HepG2 (cell line): Measurements from ENCODE around the gene METRN. TPM values are rescaled to one million over a fixed set of nuclear protein-coding genes. Genes with fewer than 3 reads are reported as not detected.

Experiments used
- ARNT2 ChIP-seq: sonication (generic); formaldehyde crosslinking; IDR thresholded peaks from 2 replicates; pipeline ENCODE4 v1.8.0; 2022; ENCODE audit warnings: mild to moderate bottlenecking, low read depth, missing genetic modification reagents, moderate library complexity
- ATF3 ChIP-seq: sonication (generic); formaldehyde crosslinking; IDR thresholded peaks from 2 replicates; pipeline ENCODE4 v1.4.0; 2020; ENCODE audit warnings: missing genetic modification reagents
- BRF2 ChIP-seq: sonication (generic); formaldehyde crosslinking; IDR thresholded peaks from 2 replicates; pipeline ENCODE4 v1.8.1; 2022; ENCODE audit warnings: mild to moderate bottlenecking, missing genetic modification reagents
- CSRNP2 ChIP-seq: sonication (generic); formaldehyde crosslinking; conservative IDR thresholded peaks from 2 replicates; pipeline ENCODE4 v1.8.0; 2022; ENCODE audit warnings: low read depth, missing genetic modification reagents
- GPN1 ChIP-seq: sonication (generic); formaldehyde crosslinking; IDR thresholded peaks from 2 replicates; pipeline ENCODE4 v1.5.1; 2020; ENCODE audit warnings: missing genetic modification reagents, borderline replicate concordance
- HIVEP1 ChIP-seq: sonication (generic); formaldehyde crosslinking; IDR thresholded peaks from 2 replicates; pipeline ENCODE4 v1.4.0; 2020; ENCODE audit warnings: mild to moderate bottlenecking, missing genetic modification reagents
- KDM3A ChIP-seq: IDR thresholded peaks from 2 replicates; pipeline ENCODE4 v1.6.1; 2018; ENCODE audit warnings: low read depth, missing compliant biosample characterization
- MTF2 ChIP-seq: sonication (generic); formaldehyde crosslinking; IDR thresholded peaks from 2 replicates; pipeline ENCODE4 v1.5.0; 2020; ENCODE audit warnings: missing genetic modification reagents, borderline replicate concordance
- REPIN1 ChIP-seq: sonication (generic); formaldehyde crosslinking; IDR thresholded peaks from 2 replicates; pipeline ENCODE4 v1.8.0; 2022; ENCODE audit warnings: missing genetic modification reagents, low read depth, mild to moderate bottlenecking, borderline replicate concordance
- SALL2 ChIP-seq: sonication (generic); formaldehyde crosslinking; IDR thresholded peaks from 2 replicates; pipeline ENCODE4 v1.8.1; 2023; ENCODE audit warnings: mild to moderate bottlenecking, missing genetic modification reagents, inconsistent platforms
- SIX4 ChIP-seq: sonication (generic); formaldehyde crosslinking; IDR thresholded peaks from 2 replicates; pipeline ENCODE4 v1.4.0; 2020; ENCODE audit warnings: missing genetic modification reagents
- TGIF2 ChIP-seq: IDR thresholded peaks from 2 replicates; pipeline ENCODE4 v1.6.1; 2016; ENCODE audit warnings: control low read depth, missing compliant biosample characterization
- ZBTB10 ChIP-seq: sonication (generic); formaldehyde crosslinking; IDR thresholded peaks from 2 replicates; pipeline ENCODE4 v1.4.0; 2020; ENCODE audit warnings: missing genetic modification reagents, borderline replicate concordance
- ZHX1 ChIP-seq: sonication (generic); formaldehyde crosslinking; IDR thresholded peaks from 2 replicates; pipeline ENCODE4 v1.8.1; 2022; ENCODE audit warnings: low read depth, mild to moderate bottlenecking, missing genetic modification reagents
- ZNF484 ChIP-seq: sonication (generic); formaldehyde crosslinking; IDR thresholded peaks from 2 replicates; pipeline ENCODE4 v1.5.1; 2020; ENCODE audit warnings: mild to moderate bottlenecking, low read depth, missing genetic modification reagents, borderline replicate concordance
- ZNF546 ChIP-seq: sonication (generic); formaldehyde crosslinking; conservative IDR thresholded peaks from 2 replicates; pipeline ENCODE4 v1.8.1; 2023; ENCODE audit warnings: mild to moderate bottlenecking, missing genetic modification reagents
- ZNF768 ChIP-seq: sonication (generic); formaldehyde crosslinking; IDR thresholded peaks from 2 replicates; pipeline ENCODE4 v1.4.0; 2020; ENCODE audit warnings: missing genetic modification reagents
- polyA plus RNA-seq, 8 experiments: library from polyadenylated mRNA; depleted of rRNA in 3 of 8; stranded (reverse) in 7 of 8; unstranded in 1 of 8; fragments of >200 nt; fragmentation: Illumina TruSeq in 4 of 8; extraction: Trizol in 4 of 8; gene quantifications; 2 replicates each; pipeline versions ENCODE4 v1.2.1 to v1.2.3, GENCODE V29; 2011 to 2016; ENCODE audit warnings: low read depth in 4 of 8, missing spikeins in 1 of 8, mixed read lengths in 1 of 8; ENCODE audit not compliant: insufficient read depth in 1 of 8
- total RNA-seq, 5 experiments: library from RNA; depleted of rRNA; stranded (reverse); fragments of >200 nt; fragmentation: Illumina TruSeq; extraction: Trizol; gene quantifications; 2 replicates each; pipeline ENCODE4 v1.2.3, GENCODE V29; 2016; ENCODE audit warnings: low read depth in 1 of 5

Gene METRN
- total and polyA plus RNA-seq, 2 of the 13 experiments (the other 11 are each of a cell fraction or from before 2014, with no cell fraction given): 25.5 to 46.1 TPM

- peak; percentile 97 for TF ChIP-seq ARNT2 (CRISPR knock-in tag)
- no peak; the same call in 1 of the 2 replicates for TF ChIP-seq SIX4 (CRISPR knock-in tag)
- peak; percentile 44; the same call in 1 of the 2 replicates for TF ChIP-seq MTF2 (CRISPR knock-in tag)
- TF ChIP-seq ATF3 (CRISPR knock-in tag): peak; percentile 21; the same call in 1 of the 2 replicates
- 0 out of 2 replicates have a peak, but pooled peaks have one; percentile 38 for TF ChIP-seq ZNF546 (CRISPR knock-in tag)
- 0 out of 2 replicates have a peak, but pooled peaks have one; percentile 62 for TF ChIP-seq BRF2 (CRISPR knock-in tag)
- TF ChIP-seq TGIF2 (CRISPR knock-in tag): peak; percentile 45; the same call in 1 of the 2 replicates
- TF ChIP-seq ZBTB10: 0 out of 2 replicates have a peak, but pooled peaks have one; percentile 40
- TF ChIP-seq ZNF768 (CRISPR knock-in tag): peak; percentile 57; the same call in 1 of the 2 replicates
- TF ChIP-seq CSRNP2 (CRISPR knock-in tag): peak; percentile 84; the same call in 1 of the 2 replicates
- no peak for TF ChIP-seq HIVEP1 (CRISPR knock-in tag)
- no peak for TF ChIP-seq KDM3A (CRISPR knock-in tag)
- TF ChIP-seq REPIN1: no peak
- 0 out of 2 replicates have a peak, but pooled peaks have one; percentile 39 for TF ChIP-seq ZHX1
- no peak for TF ChIP-seq GPN1 (CRISPR knock-in tag)
- TF ChIP-seq SALL2 (CRISPR knock-in tag): peak; percentile 58; the same call in 1 of the 2 replicates
- no peak; the same call in 1 of the 2 replicates for TF ChIP-seq ZNF484 (CRISPR knock-in tag)
Observed at GRCh38 chr16:700684-701584, 14.0 kb upstream of the METRN start (continued).
